Stimulated activated CD4-positive, alpha-beta T cell treated with anti-CD3 and anti-CD28 coated beads, Interleukin-15, amount 100 ng/mL, for 24 hours (primary cell): ENCODE results near the gene DMXL2.
"Not testable (repeated sequence)": the region's sequence is repeated elsewhere in the genome, so short reads cannot be mapped to it uniquely, and the experiment has no call there.

ENCODE experiments used
- DNase-seq: peaks from one replicate; pipeline ENCODE4 v3.0.0-alpha.2; 2020

The DMXL2 gene

DNA sequence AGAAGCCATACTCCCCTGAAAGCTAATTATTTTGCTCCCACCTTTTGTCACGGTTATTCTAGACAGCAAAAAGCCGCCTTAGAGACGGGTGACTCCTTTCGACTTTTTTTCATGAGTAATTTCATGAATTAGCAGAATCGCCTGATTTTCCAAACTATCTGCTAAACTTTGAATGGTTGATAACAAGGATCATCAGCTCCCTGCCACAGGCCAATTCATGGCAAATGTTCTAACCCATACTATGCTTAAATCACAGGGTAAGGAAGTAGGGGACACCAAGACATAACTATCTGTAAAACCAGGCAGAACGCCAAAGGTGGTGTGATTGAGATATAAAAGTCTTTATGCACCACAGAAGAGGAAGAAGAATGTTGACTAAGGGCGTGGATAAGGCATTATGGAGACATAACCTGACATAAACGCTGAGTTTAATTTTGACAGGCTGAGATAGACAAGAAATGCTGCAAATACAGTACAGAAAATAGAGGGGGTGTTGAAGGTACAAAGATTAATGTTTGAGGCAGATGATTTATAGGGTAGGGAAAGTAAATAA, 891 bp upstream of the DMXL2 start:
- no peak for DNase-seq

DNA sequence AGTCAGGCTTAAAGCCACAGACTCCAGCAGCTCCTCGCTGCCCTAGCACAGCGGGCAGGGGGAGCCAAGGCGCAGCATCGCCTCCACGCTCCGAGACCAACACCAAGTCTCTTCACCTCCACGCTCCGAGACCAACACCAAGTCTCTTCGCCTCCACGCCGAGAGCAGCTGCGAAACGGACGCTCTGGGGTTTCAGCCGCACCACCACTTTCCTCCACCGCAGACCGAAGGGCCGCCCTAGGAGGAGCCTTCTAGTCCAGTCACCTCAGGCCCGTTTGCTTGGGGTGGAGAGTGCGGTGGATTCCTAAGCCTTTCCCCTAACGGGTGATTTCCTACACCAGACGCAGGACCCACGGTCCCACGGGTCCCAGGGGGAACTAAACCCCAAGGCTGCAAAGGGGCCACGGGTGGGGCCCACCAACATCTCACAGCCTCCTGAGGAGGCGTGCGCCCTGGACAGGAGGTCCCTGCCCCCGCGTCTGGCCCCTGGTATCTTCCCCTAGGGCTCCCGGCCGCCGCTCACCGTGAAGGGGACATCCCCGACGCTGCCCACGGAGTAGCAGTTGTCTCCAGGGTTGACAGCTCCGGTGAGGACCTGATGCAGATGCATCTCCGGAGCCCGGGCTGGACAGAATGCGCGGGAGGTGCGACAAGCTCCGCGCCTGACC, 501 bp downstream of the DMXL2 start:
- DNase-seq, result peak; percentile 67

DNA sequence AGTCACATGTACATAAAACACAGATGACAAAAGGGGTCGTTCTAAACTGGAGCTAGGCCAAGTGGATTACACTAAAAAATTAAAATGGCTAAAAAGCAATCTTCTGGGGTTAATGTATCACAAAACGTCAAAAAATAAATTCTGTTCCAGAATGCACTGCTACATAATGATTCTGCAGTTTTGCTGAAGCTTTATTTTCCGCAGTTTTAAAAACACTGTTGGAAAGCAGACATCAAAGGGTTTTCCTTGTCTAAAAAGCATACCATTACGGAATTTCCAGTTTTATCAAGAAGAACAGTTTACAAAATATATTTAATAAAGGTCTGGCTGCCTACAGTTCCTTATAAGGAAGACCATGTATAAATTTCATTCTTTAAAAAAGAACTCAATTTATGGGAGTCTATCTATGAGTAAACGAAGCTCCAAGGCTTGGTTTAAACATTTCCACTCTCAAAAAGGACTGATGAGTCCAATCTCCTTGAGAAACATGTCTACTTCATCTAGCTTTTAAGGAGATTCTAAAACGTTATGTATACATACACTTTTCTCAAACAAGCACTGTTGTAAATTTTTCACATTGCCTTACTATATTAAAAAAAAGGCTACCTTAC, 1.3 kb downstream of the DMXL2 start:
- DNase-seq, result no peak

DNA sequence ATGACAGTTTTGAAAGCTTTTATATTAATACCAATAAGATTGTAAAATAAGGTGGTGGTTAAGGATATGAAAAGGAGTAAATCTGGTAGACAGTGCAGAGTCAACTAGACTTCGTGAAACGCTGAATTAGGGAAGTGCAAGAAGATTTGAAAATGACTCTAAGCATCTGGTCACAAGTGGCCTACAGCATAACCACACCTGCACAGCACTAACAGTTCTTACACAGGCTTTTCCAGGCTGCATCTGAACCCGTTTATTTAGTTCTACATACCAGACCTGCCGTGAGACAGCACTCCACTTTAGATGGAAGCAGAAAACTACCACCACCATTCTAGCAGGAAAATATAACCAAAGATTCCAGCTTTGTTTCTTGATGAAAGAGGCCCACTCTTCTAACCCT, 1.9 kb downstream of the DMXL2 start:
- DNase-seq, result no peak

DNA sequence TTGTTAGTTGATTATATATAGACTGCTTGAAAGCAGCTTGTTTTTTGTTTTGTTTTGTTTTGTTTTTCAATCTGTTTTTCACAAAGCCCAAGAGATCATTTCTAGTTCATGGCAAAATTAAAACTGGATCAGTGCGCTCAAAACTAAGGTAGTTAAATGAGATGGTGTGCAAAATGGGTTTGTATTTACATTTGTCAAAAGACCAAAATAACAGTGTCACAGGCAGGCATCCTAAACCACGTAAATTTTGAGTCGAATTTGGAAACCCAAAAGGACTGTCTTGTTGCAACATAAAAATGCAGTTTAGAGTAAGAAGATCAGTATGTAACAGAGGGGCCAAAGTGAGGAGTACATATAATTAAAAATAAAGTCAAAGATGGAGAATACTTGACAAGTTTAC, 2.4 kb downstream of the DMXL2 start:
- no peak for DNase-seq

DNA sequence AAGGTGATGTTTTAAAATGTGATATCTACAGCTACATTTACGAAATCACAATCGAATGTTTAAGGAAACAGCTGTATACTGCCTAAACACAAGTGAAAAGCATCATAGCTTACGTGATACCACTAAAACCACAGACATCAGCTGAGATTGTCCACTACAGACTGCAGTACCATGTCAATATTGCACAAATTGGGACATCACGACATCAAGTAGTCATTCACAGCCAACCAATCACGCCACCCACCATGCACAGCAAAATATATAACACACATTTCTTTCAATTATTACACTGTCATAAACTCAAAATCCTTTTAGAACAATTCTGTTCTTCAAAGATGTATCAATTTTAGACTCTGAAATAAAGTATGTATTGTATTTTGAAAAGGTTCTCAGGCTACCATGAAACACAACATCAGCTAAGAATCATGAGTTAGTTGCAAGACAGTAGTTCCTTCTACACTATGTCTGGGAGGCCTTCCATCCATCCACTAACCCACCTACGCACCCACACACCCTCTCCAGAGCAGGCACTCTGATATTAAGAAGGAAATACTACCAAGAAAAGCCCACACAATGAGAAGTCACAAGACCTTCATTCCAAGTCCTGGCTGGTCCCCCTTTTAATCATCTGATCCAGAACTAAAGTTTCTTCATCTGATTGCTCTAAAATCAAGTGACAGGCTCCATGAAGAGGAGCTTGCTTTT, 3.1 kb downstream of the DMXL2 start:
- no peak for DNase-seq

DNA sequence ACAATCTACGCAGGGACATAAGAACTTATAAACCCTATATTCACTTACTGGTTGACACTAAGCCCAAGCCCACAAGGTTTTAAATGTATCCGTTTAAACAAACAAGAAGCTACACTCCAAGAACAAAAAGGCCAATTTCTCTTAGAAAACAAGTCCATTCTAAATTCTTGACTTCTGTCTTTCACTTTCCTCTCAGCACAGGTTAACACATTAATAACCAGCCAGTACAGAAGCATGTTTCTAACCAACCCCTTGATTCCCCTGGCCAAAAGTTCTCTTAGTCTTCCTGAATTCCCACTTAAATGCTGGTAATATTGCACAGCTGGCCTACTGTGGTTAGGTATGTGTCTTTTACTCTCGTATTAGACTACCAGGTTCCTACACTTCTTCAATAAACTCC, 4.7 kb downstream of the DMXL2 start:
- DNase-seq, result no peak

DNA sequence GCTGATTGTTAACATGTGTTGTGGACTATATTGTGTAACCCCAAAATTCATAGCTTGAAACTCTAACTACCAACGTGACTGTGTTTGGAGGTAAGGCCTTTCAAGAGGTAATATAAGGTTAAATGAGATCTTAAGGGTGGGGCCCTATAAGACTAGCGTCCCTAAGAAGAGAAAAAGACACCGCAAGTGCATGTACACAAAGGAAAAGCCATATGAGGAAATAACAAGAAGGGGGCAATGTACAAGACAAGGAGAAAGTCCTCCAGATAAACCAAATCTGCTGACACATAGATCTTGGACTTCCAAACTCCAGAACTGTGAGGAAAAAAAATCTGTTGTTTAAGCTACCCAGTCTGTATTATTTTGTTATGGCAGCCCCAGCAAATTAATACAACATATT, 8.6 kb downstream of the DMXL2 start:
- DNase-seq, result no peak

DNA sequence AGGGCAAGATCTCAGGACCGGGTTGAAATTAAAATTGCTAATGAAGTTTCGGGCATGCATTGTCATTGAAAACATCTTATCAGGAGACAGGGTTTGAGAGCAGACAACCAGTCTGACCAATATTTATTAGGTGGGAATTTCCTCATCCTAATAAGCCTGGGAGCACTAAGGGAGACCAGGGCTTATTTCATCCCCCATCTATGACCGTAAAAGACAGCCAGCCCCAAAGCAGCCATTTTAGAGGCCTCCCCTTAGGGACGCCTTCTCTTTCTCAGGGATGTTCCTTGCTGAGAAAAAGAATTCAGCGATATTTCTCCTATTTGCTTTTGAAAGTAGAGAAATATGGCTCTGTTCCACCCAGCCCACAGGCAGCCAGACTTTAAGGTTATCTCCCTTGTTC, 9.9 kb downstream of the DMXL2 start:
- DNase-seq, result not testable (repeated sequence)

DNA sequence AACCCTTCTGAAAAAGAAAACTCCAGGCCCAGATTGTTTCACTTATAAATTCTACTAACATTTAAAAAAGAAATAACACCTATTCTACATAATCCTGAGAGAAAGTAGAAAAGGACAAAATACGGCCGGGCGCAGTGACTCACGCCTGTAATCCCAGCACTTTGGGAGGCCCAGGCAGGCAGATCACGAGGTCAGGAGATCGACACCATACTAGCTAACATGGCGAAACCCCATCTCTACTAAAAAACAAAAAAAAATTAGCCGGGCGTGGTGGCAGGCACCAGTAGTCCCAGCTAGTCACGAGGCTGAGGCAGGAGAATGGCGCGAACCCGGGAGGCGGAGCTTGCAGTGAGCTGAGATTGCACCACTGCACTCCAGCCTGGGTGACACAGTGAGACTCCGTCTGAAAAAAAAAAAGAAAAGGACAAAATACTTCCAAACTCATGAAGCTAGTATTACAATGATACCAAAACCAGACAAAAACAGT, 19.1 kb downstream of the DMXL2 start:
- not testable (repeated sequence) for DNase-seq

DNA sequence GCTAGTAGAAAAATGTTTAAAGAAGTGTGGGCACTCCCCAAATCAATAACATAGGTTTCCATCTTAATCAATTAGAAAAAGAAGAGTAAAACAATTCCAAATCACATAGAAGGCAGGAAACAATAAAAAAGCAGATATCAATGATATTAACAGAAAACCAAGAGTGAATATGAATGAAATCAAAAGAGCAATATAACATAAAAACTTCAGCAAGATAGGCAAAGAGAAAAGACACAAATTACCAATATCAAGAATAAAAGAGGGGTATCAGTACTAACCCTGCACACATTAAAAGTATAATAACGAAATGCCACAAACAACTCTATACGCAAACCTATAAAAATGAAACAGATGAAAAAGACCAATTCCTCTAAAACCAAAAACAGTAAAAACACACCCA, 19.6 kb downstream of the DMXL2 start:
- no peak for DNase-seq

DNA sequence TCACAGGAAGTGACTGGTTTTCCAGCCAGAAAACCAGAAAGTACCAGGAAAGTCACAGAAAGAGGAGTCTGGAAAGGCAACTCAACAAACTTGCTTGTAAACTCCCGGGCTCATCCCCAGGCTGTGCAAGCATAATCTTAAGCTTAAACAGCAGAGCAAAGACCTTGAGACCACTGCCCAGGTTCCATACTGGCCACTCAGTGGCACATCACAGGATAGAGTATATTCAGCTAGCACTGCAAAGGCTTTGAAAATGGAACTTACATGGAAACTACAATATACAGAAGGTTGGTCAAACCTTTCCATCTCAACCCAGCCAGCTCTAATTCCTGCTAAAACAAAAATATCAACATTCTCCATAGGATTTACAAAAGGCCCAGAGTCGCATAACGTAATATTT, 20.1 kb downstream of the DMXL2 start:
- no peak for DNase-seq

DNA sequence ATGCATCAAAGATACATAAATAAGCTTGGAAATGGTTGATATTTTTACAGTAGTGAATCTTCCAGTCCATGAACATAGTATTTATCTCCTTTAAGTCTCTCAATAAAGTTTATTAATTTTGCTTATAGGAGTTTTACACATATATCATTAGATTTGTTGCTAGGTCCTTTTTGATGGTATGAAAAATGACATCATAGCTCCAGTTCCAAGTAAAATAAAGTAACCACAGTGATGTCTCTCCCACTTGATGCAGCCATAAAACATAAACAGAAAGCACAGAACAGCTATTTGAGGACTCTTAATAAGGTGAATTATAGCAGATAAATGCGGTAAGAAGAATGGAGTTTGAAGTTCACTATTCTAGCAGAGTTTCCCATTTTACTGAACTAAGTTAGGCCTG, 20.8 kb downstream of the DMXL2 start:
- no peak for DNase-seq

DNA sequence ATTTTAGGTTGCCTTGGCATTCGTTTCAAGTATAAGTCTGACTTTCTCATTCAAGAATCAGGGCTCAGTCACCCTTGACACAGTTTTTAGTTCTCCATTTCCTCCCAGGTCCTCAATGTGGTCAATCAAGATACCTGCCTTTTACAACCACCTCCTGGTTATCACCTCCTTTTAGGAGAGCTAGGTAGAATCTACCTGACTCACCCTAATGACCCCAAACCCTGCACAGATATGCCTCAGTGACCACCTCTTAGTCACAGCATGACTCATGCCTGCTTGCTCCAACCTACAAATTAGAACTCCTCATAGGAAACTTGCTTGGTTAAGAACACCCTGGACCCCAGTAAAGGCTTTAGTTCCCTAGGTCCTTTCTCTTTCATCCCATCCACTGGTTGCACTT, 22.5 kb downstream of the DMXL2 start:
- peak; percentile 11 for DNase-seq

DNA sequence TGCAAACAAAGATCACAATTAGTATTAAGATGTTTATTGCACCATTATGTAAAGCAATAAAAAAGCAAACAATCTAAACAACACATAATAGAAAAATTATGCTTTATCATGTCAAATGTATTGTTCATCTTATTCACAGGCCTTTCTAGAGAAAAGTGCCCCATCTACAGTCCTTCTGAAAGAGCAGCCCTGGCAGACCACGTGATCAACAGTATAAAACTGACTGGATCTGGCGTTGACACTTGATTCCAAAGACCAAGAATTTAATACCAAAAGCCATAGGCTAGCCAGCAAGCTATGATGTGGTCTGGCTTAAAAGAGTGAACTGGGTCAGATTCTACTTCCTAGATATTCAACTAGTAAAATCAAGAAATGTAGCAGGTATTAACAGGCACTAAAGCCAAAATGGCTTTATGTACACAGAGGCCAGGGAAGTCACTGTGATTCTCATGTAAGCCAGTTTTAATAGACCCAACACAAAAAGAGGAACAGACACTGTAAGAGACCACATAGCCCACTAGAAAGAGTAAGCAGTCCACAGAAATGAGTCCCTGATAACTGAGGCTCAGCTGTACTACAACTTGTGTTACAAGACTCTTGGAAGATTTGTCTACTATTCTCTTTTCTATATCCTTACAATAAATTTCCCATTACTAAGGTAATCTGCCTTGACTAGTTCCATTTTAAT, 32.5 kb downstream of the DMXL2 start:
- no peak for DNase-seq

DNA sequence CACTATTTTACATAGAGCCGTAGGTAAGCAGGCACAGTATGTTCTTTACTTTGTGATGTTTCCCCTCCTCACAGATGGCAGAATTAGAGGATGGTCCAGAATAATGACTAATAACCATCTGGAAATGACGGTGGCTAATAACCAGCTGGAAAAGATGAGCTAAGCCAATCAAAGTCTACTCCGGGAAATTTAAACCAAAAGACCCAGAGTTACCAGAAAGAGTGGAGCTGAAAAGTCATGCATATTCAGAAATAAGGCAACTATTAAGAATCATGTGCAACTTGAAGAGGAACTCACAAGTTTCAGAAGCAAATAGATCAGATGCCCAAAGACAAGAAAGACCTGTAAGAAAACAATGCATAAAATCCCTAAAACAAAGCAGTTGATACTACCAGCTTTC, 33.6 kb downstream of the DMXL2 start:
- DNase-seq, result no peak

DNA sequence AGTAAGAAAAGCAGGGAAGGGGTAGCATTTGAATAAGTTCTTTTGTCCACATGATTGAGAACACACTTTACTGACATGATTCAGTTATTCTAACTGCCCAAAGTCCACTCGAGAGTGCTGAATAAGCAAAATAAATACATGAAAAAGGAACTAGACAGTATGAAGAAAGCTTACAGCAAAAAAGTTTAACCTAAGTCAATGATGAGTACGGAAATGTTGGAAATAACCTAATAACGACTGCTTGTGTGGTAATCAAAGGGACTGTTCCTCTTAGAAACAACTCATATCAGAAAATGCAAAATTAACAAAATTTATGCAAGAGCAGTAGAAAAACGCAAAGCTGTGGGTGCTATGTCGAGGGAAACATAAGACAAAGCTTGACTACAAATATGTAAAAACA, 36.6 kb downstream of the DMXL2 start:
- no peak for DNase-seq

DNA sequence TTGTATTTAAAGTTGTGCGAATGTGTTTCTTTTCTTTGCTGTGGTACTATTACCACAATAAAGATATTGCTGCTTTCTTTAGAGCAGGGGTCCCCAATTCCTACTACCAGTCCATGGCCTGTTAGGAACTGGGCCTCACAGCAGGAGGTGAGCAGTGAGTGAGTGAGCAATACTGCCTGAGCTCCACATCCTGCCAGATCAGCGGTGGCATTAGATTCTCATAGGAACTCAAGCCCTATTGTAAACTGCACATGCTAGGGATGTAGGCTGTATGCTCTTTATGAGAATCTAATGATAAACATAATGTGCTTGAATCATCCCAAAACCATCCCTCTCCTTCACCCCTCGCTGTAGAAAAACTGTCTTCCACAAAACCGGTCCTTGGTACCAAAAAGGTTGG, 41.6 kb downstream of the DMXL2 start:
- DNase-seq, result no peak

DNA sequence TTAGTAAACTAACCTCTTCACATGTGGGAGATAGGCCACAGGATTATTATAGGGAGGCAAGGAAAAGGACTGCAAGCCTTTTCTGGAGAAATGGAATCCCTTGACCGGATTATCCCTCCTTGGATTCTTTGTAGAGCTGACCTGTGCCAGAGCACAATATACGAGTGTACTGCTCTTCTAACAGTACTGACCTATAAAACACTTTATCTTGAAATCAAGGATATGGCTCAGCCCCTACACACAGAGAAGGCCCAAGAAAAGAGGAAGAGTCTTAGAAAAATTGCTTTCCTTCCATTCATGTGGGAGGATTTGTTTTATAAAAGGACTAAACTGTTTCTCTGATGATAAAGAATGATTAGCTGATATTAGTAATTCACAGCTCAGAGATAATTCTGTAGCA, 42.2 kb downstream of the DMXL2 start:
- no peak for DNase-seq

DNA sequence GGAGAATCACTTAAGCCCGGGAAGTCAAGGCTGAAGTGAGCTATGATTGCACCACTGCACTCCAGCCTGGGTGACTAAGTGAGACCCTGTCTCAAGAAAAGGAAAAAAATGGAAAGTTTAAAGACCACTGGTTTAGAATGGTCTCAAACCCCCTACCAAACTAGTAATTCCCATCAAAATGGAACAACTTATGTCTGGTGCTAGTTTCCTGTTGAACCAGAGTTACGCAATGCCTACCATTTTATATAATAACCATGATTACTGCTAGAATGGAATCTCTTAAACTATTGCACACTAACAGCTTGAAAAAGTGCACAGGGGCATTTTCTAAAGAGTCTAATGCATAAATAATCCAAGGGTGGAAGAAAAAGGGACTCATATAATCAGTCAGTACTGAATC, 43.6 kb downstream of the DMXL2 start:
- no peak for DNase-seq

DNA sequence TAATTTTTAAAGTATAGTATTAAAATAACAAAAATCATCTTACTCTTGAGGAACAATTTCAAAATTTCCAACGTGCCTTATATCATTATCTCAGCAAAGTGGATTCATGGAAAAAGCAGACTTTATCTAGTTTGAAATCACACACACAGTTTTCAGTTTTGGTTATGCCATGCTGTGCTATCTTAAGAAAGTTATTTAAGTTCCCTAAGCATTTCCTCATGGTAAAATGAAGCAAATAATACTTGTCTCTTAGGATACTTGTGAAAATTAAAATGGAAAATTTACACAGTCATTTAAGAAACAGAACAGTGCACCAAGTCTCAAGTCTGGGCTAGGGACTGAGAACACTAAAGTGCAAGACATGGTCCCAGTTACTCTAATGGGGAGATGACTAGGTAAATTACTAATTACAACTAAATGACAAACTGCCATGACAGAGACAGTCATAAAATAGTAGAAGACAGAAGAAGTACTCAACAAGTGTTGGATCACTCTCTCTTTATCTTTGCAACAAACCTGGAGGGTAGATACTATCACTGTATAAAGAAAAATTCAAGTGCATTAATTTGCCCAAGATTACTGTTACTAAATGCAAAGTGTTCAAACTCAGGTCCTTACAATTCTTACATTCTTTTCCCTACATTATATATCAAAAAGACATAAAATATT, 44.8 kb downstream of the DMXL2 start:
- no peak for DNase-seq

DNA sequence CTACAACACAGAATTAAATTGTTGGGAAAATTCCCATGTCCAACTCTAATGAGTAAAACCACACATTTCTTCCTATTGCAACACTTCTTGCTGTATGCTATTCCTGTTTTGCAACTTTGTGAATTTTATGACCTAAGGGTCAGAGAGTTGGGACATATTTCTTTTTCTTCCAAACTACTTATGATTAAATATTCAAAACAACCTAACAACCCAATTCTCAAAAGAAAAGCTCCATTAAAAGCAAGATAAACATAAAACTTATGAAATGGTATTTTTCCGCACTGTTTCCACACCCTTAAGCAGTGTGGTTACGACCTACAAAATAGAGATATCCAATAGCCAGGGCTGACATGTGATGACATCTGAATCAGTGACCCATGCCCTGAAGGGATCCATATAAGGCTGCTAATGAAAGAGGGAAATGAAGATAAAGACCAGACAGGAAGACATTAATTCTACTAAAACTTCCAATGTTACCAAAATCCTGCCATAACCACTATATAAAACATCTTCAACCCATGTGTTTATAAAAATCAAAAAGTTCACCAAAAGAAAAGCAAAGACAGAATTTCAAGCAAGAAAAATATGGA, 45.6 kb downstream of the DMXL2 start:
- no peak for DNase-seq
